Hematopoietic multipotent progenitor cell treated with erythropoietin and hydrocortisone succinate and interleukin-3 and kit ligand, for 6 days (in vitro differentiated cells): Measurements from ENCODE around the gene SMCO3.

ENCODE experiments used
- DNase-seq: peaks from one replicate; pipeline ENCODE4 v3.0.0-alpha.2; 2015

Gene SMCO3

GRCh38 chr12:14827043-14827442 is 13.1 kb upstream of the SMCO3 start:
- no peak for DNase-seq

- no peak for DNase-seq
These were observed 12.5 kb upstream of the SMCO3 start for GRCh38 chr12:14826491-14826890.

GRCh38 chr12:14825256-14825655 is 11.3 kb upstream of the SMCO3 start:
- DNase-seq, result no peak

- DNase-seq, result no peak
These were observed 10.1 kb upstream of the SMCO3 start for GRCh38 chr12:14824012-14824634.

- no peak for DNase-seq
These were observed 2.5 kb downstream of the SMCO3 start for GRCh38 chr12:14811486-14811885.

GRCh38 chr12:14810953-14811483 is 3.0 kb downstream of the SMCO3 start:
- DNase-seq, result peak; percentile 65

GRCh38 chr12:14810167-14810952 is 3.6 kb downstream of the SMCO3 start:
- no peak for DNase-seq

- no peak for DNase-seq
These were observed 10.2 kb downstream of the SMCO3 start for GRCh38 chr12:14803830-14804160.

- DNase-seq, result peak; percentile 100
These were observed 10.8 kb downstream of the SMCO3 start, which contains the start of the genes C12orf60 and WBP11 for GRCh38 chr12:14803011-14803829. Gene C12orf60, plus strand, starts transcription at chr12:14803670. Its CDS starts 19,266 bp downstream, at chr12:14822936. Gene WBP11, minus strand, starts transcription at chr12:14803478. Its CDS starts 2,095 bp downstream, at chr12:14801383.

- DNase-seq, result no peak
These were observed 11.3 kb downstream of the SMCO3 start for GRCh38 chr12:14802721-14803010.

GRCh38 chr12:14802247-14802646 is 11.7 kb downstream of the SMCO3 start:
- no peak for DNase-seq

- no peak for DNase-seq
These were observed 18.9 kb downstream of the SMCO3 start for GRCh38 chr12:14795028-14795448.

- DNase-seq, result no peak
These were observed 28.4 kb downstream of the SMCO3 start for GRCh38 chr12:14785568-14785967.

- DNase-seq, result no peak
These were observed 29.5 kb downstream of the SMCO3 start for GRCh38 chr12:14784471-14784870.

GRCh38 chr12:14782756-14783155 is 31.2 kb downstream of the SMCO3 start:
- DNase-seq, result no peak

- no peak for DNase-seq
These were observed 32.4 kb downstream of the SMCO3 start for GRCh38 chr12:14781563-14781962.

GRCh38 chr12:14780859-14781258 is 33.1 kb downstream of the SMCO3 start:
- DNase-seq, result no peak

- DNase-seq, result no peak
These were observed 34.1 kb downstream of the SMCO3 start for GRCh38 chr12:14779834-14780233.

GRCh38 chr12:14777271-14777670 is 36.7 kb downstream of the SMCO3 start:
- no peak for DNase-seq

GRCh38 chr12:14776236-14776961 is 37.6 kb downstream of the SMCO3 start:
- peak; percentile 69 for DNase-seq

- no peak for DNase-seq
These were observed 38.4 kb downstream of the SMCO3 start for GRCh38 chr12:14775636-14775980.

- DNase-seq, result peak; percentile 64
These were observed 38.9 kb downstream of the SMCO3 start for GRCh38 chr12:14774906-14775635.
